HEK293 (cell line): ENCODE results near the gene SRRM5.
A peak's percentile ranks its signal among the peaks of the same experiment; 100 is the strongest.

ENCODE experiments used
- CTCF ChIA-PET: fragments of 350-600 bp; formaldehyde crosslinking; extraction: SDS; loops from one replicate; lab custom pipeline; 2021; ENCODE audit warnings: antibody characterized with exemption; lab: Yijun Ruan, JAX
- POLR2A ChIA-PET: fragments of 300-600 bp; formaldehyde crosslinking; extraction: SDS; loops from one replicate; lab custom pipeline; 2020; ENCODE audit warnings: antibody characterized with exemption, inconsistent platforms; lab: Yijun Ruan, JAX
- H3K27ac ChIP-seq: fragments of 200-500 bp; sonication (Bioruptor generic); 2 replicates; pipeline ENCODE4 v1.5.1; 2014; ENCODE audit warnings: low read depth, low read length, control low read depth, inconsistent platforms; ENCODE audit errors: extremely low read depth
- H3K36me3 ChIP-seq, 2 experiments: fragments of 200-500 bp in 1 of 2; sonication (Bioruptor generic) in 1 of 2; 1 replicate in 1 of 2; 2 replicates in 1 of 2; pipeline ENCODE4 v1.5.1; 2014 to 2017; ENCODE audit warnings: inconsistent platforms in 2 of 2, low read length in 2 of 2; ENCODE audit not compliant: control insufficient read depth in 2 of 2, insufficient read depth in 1 of 2
- H3K4me1 ChIP-seq: fragments of 200-500 bp; sonication (Bioruptor generic); 2 replicates; pipeline ENCODE4 v1.5.1; 2014; ENCODE audit warnings: mild to moderate bottlenecking, low read length, inconsistent platforms; ENCODE audit not compliant: control insufficient read depth, insufficient read depth
- H3K4me3 ChIP-seq: 2 replicates; pipeline ENCODE4 v1.5.1; 2011; ENCODE audit warnings: low read depth, mild to moderate bottlenecking, control low read depth, low read length, moderate library complexity
- H3K9me3 ChIP-seq: fragments of 200-500 bp; sonication (Bioruptor generic); 2 replicates; pipeline ENCODE4 v1.5.1; 2014; ENCODE audit warnings: low read depth, low read length, inconsistent platforms; ENCODE audit not compliant: control insufficient read depth, insufficient read depth
- GFI1B ChIP-seq: fragments of 450-650 bp; formaldehyde crosslinking; IDR thresholded peaks from 2 replicates; pipeline ENCODE4 v1.5.1; 2016; ENCODE audit warnings: missing biosample characterization, missing genetic modification characterization
- GLIS1 ChIP-seq: fragments of 450-650 bp; formaldehyde crosslinking; IDR thresholded peaks from 2 replicates; pipeline ENCODE4 v1.5.1; 2016; ENCODE audit warnings: missing biosample characterization, missing genetic modification characterization
- IKZF3 ChIP-seq: fragments of 450-650 bp; IDR thresholded peaks from 2 replicates; pipeline ENCODE4 v1.5.0; 2018; ENCODE audit warnings: missing biosample characterization, mild to moderate bottlenecking, missing genetic modification characterization, moderate library complexity
- KLF1 ChIP-seq: fragments of 450-650 bp; formaldehyde crosslinking; IDR thresholded peaks from 2 replicates; pipeline ENCODE4 v1.5.1; 2016; ENCODE audit warnings: missing biosample characterization, missing genetic modification characterization
- KLF10 ChIP-seq: fragments of 450-650 bp; IDR thresholded peaks from 2 replicates; pipeline ENCODE4 v1.5.1; 2018; ENCODE audit warnings: missing biosample characterization, mild to moderate bottlenecking, missing genetic modification characterization
- KLF16 ChIP-seq: fragments of 450-650 bp; formaldehyde crosslinking; IDR thresholded peaks from 2 replicates; pipeline ENCODE4 v1.5.1; 2017; ENCODE audit warnings: missing biosample characterization, missing genetic modification characterization
- KLF8 ChIP-seq: fragments of 450-650 bp; formaldehyde crosslinking; IDR thresholded peaks from 2 replicates; pipeline ENCODE4 v1.5.1; 2016; ENCODE audit warnings: missing biosample characterization, missing genetic modification characterization
- KLF9 ChIP-seq: fragments of 450-650 bp; formaldehyde crosslinking; IDR thresholded peaks from 2 replicates; pipeline ENCODE4 v1.5.1; 2016; ENCODE audit warnings: missing biosample characterization, missing genetic modification characterization, low read depth
- SP2 ChIP-seq: fragments of 450-650 bp; formaldehyde crosslinking; IDR thresholded peaks from 2 replicates; pipeline ENCODE4 v1.5.1; 2016; ENCODE audit warnings: missing biosample characterization, missing genetic modification characterization
- WT1 ChIP-seq: fragments of 450-650 bp; formaldehyde crosslinking; IDR thresholded peaks from 2 replicates; pipeline ENCODE4 v1.5.1; 2016; ENCODE audit warnings: missing biosample characterization, missing genetic modification characterization
- YY2 ChIP-seq: fragments of 450-650 bp; formaldehyde crosslinking; IDR thresholded peaks from 2 replicates; pipeline ENCODE4 v1.5.1; 2016; ENCODE audit warnings: missing biosample characterization, missing genetic modification characterization
- ZBTB26 ChIP-seq: fragments of 450-650 bp; formaldehyde crosslinking; optimal IDR thresholded peaks from 2 replicates; pipeline ENCODE3; 2016; ENCODE audit warnings: missing biosample characterization, mild to moderate bottlenecking, missing genetic modification characterization
- ZBTB7A ChIP-seq: fragments of 450-650 bp; formaldehyde crosslinking; IDR thresholded peaks from 2 replicates; pipeline ENCODE4 v1.5.1; 2016; ENCODE audit warnings: low read depth, missing biosample characterization, missing genetic modification characterization
- ZFHX2 ChIP-seq: fragments of 450-650 bp; formaldehyde crosslinking; conservative IDR thresholded peaks from 2 replicates; pipeline ENCODE4 v1.5.1; 2016; ENCODE audit warnings: missing biosample characterization, missing genetic modification characterization
- ZFP69B ChIP-seq: fragments of 450-650 bp; formaldehyde crosslinking; IDR thresholded peaks from 2 replicates; pipeline ENCODE4 v1.5.1; 2016; ENCODE audit warnings: missing biosample characterization, missing genetic modification characterization
- ZNF114 ChIP-seq: fragments of 450-650 bp; formaldehyde crosslinking; IDR thresholded peaks from 2 replicates; pipeline ENCODE4 v1.5.0; 2017; ENCODE audit warnings: missing biosample characterization, missing genetic modification characterization
- ZNF2 ChIP-seq: fragments of 450-650 bp; formaldehyde crosslinking; IDR thresholded peaks from 2 replicates; pipeline ENCODE4 v1.5.1; 2016; ENCODE audit warnings: missing biosample characterization, missing genetic modification characterization
- ZNF211 ChIP-seq: fragments of 450-650 bp; formaldehyde crosslinking; IDR thresholded peaks from 2 replicates; pipeline ENCODE4 v1.5.1; 2016; ENCODE audit warnings: low read depth, missing biosample characterization, missing genetic modification characterization
- ZNF23 ChIP-seq: fragments of 450-650 bp; formaldehyde crosslinking; IDR thresholded peaks from 2 replicates; pipeline ENCODE4 v1.5.1; 2016; ENCODE audit warnings: missing biosample characterization, missing genetic modification characterization, borderline replicate concordance
- ZNF24 ChIP-seq: fragments of 450-650 bp; formaldehyde crosslinking; IDR thresholded peaks from 2 replicates; pipeline ENCODE4 v1.5.1; 2016; ENCODE audit warnings: missing biosample characterization, missing genetic modification characterization
- ZNF324 ChIP-seq: fragments of 450-650 bp; formaldehyde crosslinking; IDR thresholded peaks from 2 replicates; pipeline ENCODE4 v1.5.1; 2016; ENCODE audit warnings: missing biosample characterization, missing genetic modification characterization
- ZNF366 ChIP-seq: fragments of 450-650 bp; formaldehyde crosslinking; conservative IDR thresholded peaks from 2 replicates; pipeline ENCODE4 v1.5.1; 2016; ENCODE audit warnings: missing biosample characterization, missing genetic modification characterization
- ZNF391 ChIP-seq: fragments of 450-650 bp; formaldehyde crosslinking; IDR thresholded peaks from 2 replicates; pipeline ENCODE4 v1.5.1; 2016; ENCODE audit warnings: low read depth, missing biosample characterization, missing genetic modification characterization, borderline replicate concordance
- ZNF433 ChIP-seq: fragments of 450-650 bp; formaldehyde crosslinking; IDR thresholded peaks from 2 replicates; pipeline ENCODE4 v1.5.1; 2016; ENCODE audit warnings: missing biosample characterization, missing genetic modification characterization, low read depth
- ZNF558 ChIP-seq: fragments of 450-650 bp; formaldehyde crosslinking; IDR thresholded peaks from 2 replicates; pipeline ENCODE4 v1.5.1; 2016; ENCODE audit warnings: missing biosample characterization, missing genetic modification characterization
- ZNF600 ChIP-seq: fragments of 450-650 bp; formaldehyde crosslinking; IDR thresholded peaks from 2 replicates; pipeline ENCODE4 v1.5.1; 2016; ENCODE audit warnings: missing biosample characterization, missing genetic modification characterization
- ZNF701 ChIP-seq: fragments of 450-650 bp; formaldehyde crosslinking; IDR thresholded peaks from 2 replicates; pipeline ENCODE4 v1.5.1; 2016; ENCODE audit warnings: missing biosample characterization, missing genetic modification characterization
- TF ChIP-seq, protein P1 (sequence below): fragments of 450-650 bp; formaldehyde crosslinking; IDR thresholded peaks from 2 replicates; pipeline ENCODE4 v1.5.1; 2016; ENCODE audit warnings: missing biosample characterization, missing genetic modification characterization
- TF ChIP-seq, protein P2 (sequence below): fragments of 450-650 bp; formaldehyde crosslinking; IDR thresholded peaks from 2 replicates; pipeline ENCODE4 v1.5.1; 2016; ENCODE audit warnings: missing biosample characterization, missing genetic modification characterization
- TF ChIP-seq, protein P3 (sequence below): fragments of 450-650 bp; formaldehyde crosslinking; IDR thresholded peaks from 2 replicates; pipeline ENCODE4 v1.5.1; 2016; ENCODE audit warnings: missing biosample characterization, missing genetic modification characterization, low read depth
- TF ChIP-seq, protein P4 (sequence below): fragments of 450-650 bp; formaldehyde crosslinking; IDR thresholded peaks from 2 replicates; pipeline ENCODE4; 2016; ENCODE audit warnings: missing biosample characterization, missing genetic modification characterization

The SRRM5 gene

DNA sequence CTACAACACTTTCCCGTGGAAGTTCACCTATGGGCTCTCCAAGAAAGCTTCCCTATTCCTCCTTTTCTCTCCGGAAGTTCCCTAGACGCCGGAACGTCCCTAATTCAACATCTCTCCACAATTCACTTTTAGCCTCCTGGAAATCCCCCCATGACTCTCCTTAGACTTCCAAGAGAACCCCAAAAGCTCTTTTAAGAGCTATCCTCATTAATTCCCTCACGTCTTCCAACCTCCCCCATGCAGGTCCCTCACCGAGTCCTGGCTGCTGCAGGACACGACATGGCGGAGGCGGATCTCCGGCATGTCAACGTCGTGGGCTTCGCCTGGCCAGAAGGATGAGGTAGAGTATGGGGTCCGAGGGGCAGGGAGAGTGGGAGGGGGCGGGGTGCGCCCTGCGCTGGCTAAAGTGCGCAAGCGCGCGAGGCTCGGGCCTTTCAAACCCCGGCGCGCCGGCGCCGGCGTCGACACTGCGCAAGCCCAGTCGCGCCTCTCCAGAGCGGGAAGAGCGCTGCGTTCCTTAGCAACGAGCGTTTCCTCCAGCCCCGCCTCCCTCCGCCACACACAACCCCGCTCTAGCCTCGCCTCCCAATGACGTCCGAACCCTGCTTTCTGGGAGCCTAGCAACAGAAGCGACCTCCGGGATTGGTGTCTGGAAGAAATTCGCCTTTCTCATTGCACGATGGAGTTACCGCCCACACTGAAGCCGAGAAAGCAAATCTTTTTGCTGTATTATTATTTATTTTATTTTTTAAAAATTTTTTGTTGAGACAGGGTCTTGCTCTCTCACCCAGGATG lies 36.5 kb upstream of the SRRM5 start, which contains the start of the genes PINLYP and XRCC1:
PINLYP (plus strand) TSS at position 646 of the 795 bp plus-strand sequence. CDS start 1,391 bp downstream, outside the sequence.
XRCC1 (minus strand) TSS at position 372 of the 795 bp plus-strand sequence; CDS start at position 303, 69 bp downstream.
- POLR2A ChIA-PET, result interaction anchor here (0.7 to 2.9 kb wide), 7 partner anchors 12 to 179 kb away, joined by 3 to 23 read pairs (median 4); partner anchors contain the start of genes IRGQ, SMG9 and ZNF576
- H3K4me1 ChIP-seq, result peaks cover 39% of the 10 kb centered on the region
- H3K27ac ChIP-seq, result peak within 1 kb of the TSS; percentile 80
- TF ChIP-seq ZNF324 (tag by site-specific recombination) (peak; percentile 38; the same call in 1 of the 2 replicates), ZNF24 (0 out of 2 replicates have a peak, but pooled peaks have one; percentile 29), ZNF391 (tag by site-specific recombination) (peak; percentile 58; the same call in 1 of the 2 replicates), ZBTB26 (tag by site-specific recombination) (peak; percentile 75), ZNF23 (tag by site-specific recombination) (no peak), GFI1B (tag by site-specific recombination) (no peak), GLIS1 (tag by site-specific recombination) (peak; percentile 40; the same call in 1 of the 2 replicates), ZFHX2 (tag by site-specific recombination) (peak; percentile 88), KLF8 (tag by site-specific recombination) (peak; percentile 24; the same call in 1 of the 2 replicates), KLF16 (tag by site-specific recombination) (peak; percentile 68; the same call in 1 of the 2 replicates), ZNF114 (tag by site-specific recombination) (no peak), SP2 (tag by site-specific recombination) (peak; percentile 91), KLF10 (peak; percentile 98), ZNF433 (tag by site-specific recombination) (no peak), YY2 (peak; percentile 82), KLF9 (tag by site-specific recombination) (peak; percentile 90), KLF1 (tag by site-specific recombination) (peak; percentile 54; the same call in 1 of the 2 replicates), ZNF701 (tag by site-specific recombination) (peak; percentile 92), WT1 (tag by site-specific recombination) (0 out of 2 replicates have a peak, but pooled peaks have one; percentile 21), ZFP69B (tag by site-specific recombination) (peak; percentile 72; the same call in 1 of the 2 replicates), ZNF600 (tag by site-specific recombination) (peak; percentile 74), ZNF366 (tag by site-specific recombination) (peak; percentile 75), ZNF211 (no peak), ZBTB7A (tag by site-specific recombination) (peak; percentile 62; the same call in 1 of the 2 replicates), IKZF3 (tag by site-specific recombination) (peak; percentile 62), ZNF558 (tag by site-specific recombination) (peak; percentile 33; the same call in 1 of the 2 replicates), ZNF2 (peak; percentile 78)
- TF ChIP-seq, protein P1, sequence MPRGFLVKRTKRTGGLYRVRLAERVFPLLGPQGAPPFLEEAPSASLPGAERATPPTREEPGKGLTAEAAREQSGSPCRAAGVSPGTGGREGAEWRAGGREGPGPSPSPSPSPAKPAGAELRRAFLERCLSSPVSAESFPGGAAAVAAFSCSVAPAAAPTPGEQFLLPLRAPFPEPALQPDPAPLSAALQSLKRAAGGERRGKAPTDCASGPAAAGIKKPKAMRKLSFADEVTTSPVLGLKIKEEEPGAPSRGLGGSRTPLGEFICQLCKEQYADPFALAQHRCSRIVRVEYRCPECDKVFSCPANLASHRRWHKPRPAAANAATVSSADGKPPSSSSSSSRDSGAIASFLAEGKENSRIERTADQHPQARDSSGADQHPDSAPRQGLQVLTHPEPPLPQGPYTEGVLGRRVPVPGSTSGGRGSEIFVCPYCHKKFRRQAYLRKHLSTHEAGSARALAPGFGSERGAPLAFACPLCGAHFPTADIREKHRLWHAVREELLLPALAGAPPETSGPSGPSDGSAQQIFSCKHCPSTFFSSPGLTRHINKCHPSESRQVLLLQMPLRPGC (tag by site-specific recombination), result no peak
- TF ChIP-seq, protein P2, sequence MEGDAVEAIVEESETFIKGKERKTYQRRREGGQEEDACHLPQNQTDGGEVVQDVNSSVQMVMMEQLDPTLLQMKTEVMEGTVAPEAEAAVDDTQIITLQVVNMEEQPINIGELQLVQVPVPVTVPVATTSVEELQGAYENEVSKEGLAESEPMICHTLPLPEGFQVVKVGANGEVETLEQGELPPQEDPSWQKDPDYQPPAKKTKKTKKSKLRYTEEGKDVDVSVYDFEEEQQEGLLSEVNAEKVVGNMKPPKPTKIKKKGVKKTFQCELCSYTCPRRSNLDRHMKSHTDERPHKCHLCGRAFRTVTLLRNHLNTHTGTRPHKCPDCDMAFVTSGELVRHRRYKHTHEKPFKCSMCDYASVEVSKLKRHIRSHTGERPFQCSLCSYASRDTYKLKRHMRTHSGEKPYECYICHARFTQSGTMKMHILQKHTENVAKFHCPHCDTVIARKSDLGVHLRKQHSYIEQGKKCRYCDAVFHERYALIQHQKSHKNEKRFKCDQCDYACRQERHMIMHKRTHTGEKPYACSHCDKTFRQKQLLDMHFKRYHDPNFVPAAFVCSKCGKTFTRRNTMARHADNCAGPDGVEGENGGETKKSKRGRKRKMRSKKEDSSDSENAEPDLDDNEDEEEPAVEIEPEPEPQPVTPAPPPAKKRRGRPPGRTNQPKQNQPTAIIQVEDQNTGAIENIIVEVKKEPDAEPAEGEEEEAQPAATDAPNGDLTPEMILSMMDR, result 0 out of 2 replicates have a peak, but pooled peaks have one; percentile 27
- TF ChIP-seq, protein P3, sequence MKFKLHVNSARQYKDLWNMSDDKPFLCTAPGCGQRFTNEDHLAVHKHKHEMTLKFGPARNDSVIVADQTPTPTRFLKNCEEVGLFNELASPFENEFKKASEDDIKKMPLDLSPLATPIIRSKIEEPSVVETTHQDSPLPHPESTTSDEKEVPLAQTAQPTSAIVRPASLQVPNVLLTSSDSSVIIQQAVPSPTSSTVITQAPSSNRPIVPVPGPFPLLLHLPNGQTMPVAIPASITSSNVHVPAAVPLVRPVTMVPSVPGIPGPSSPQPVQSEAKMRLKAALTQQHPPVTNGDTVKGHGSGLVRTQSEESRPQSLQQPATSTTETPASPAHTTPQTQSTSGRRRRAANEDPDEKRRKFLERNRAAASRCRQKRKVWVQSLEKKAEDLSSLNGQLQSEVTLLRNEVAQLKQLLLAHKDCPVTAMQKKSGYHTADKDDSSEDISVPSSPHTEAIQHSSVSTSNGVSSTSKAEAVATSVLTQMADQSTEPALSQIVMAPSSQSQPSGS, result no peak
- TF ChIP-seq, protein P4, sequence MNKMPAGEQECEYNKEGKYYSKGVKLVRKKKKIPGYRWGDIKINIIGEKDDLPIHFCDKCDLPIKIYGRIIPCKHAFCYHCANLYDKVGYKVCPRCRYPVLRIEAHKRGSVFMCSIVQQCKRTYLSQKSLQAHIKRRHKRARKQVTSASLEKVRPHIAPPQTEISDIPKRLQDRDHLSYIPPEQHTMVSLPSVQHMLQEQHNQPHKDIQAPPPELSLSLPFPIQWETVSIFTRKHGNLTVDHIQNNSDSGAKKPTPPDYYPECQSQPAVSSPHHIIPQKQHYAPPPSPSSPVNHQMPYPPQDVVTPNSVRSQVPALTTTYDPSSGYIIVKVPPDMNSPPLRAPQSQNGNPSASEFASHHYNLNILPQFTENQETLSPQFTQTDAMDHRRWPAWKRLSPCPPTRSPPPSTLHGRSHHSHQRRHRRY (tag by site-specific recombination), result peak; percentile 35; the same call in 1 of the 2 replicates

More for the DNA sequence above, 36.5 kb upstream of the SRRM5 start, which contains the start of the genes PINLYP and XRCC1:
- Histone ChIP-seq H3K4me3 (peak within 1 kb of the TSS; percentile 73), H3K9me3 (no peaks in the 10 kb centered on the region), H3K36me3 (peaks cover 18 to 36% of the 10 kb centered on the region in 2 experiments)
- CTCF ChIA-PET, result interaction anchor here (0.5 to 12.5 kb wide), 11 partner anchors 20 to 243 kb away, joined by 3 to 167 read pairs (median 4); partner anchors contain the start of gene IRGQ
